WTC11 (cell line): ENCODE results near the gene SLC12A2. TPM values are rescaled to one million over a fixed set of nuclear protein-coding genes. Genes with fewer than 3 reads are reported as not detected.

ENCODE experiments used
- ATAC-seq: fragments of 200-7000 bp; cut with Tn5 transposase; 2 replicates; pipeline ENCODE4 v1.10.0; 2021; ENCODE audit warnings: mild to moderate bottlenecking, moderate library complexity
- CTCF ChIA-PET: fragments of 300-600 bp; sonication (Branson Sonifier 250); formaldehyde crosslinking; loops from one replicate; lab custom pipeline; 2021; ENCODE audit warnings: antibody characterized with exemption; lab: Charles Lee
- POLR2A ChIA-PET: fragments of 350-600 bp; sonication (Branson Sonifier 250); formaldehyde crosslinking; loops from one replicate; lab custom pipeline; 2021; ENCODE audit warnings: antibody characterized with exemption; lab: Charles Lee
- DNase-seq: peaks from one replicate; pipeline ENCODE4 v3.0.0; 2021; ENCODE audit warnings: low spot score
- H3K27ac Mint-ChIP-seq: 2 replicates; pipeline ENCODE4 v1.8.0; 2021; ENCODE audit warnings: mixed read lengths
- H3K27me3 Mint-ChIP-seq: 2 replicates; pipeline ENCODE4 v1.8.0; 2021; ENCODE audit warnings: low read depth, mild to moderate bottlenecking, moderate library complexity, mixed read lengths
- H3K36me3 Mint-ChIP-seq: 2 replicates; pipeline ENCODE4 v1.8.0; 2021; ENCODE audit warnings: mixed read lengths
- H3K4me1 Mint-ChIP-seq: 2 replicates; pipeline ENCODE4 v1.8.0; 2022; ENCODE audit warnings: mixed read lengths
- H3K4me3 Mint-ChIP-seq: 2 replicates; pipeline ENCODE4 v1.8.0; 2021; ENCODE audit warnings: mild to moderate bottlenecking, moderate library complexity, mixed read lengths
- H3K9me3 Mint-ChIP-seq: 2 replicates; pipeline ENCODE4 v1.8.0; 2021; ENCODE audit warnings: mixed read lengths
- ATF1 ChIP-seq: sonication (generic); formaldehyde crosslinking; IDR thresholded peaks from 2 replicates; pipeline ENCODE4 v1.8.1; 2023; ENCODE audit warnings: mild to moderate bottlenecking, moderate library complexity, missing genetic modification reagents
- ATF3 ChIP-seq: sonication (generic); formaldehyde crosslinking; conservative IDR thresholded peaks from 2 replicates; pipeline ENCODE4 v1.8.1; 2022; ENCODE audit warnings: mild to moderate bottlenecking, missing genetic modification reagents
- ATF6 ChIP-seq: sonication (generic); formaldehyde crosslinking; IDR thresholded peaks from 2 replicates; pipeline ENCODE4 v1.8.1; 2023; ENCODE audit warnings: mild to moderate bottlenecking, missing genetic modification reagents
- CBFB ChIP-seq: sonication (generic); formaldehyde crosslinking; IDR thresholded peaks from 2 replicates; pipeline ENCODE4 v1.8.1; 2022; ENCODE audit warnings: mild to moderate bottlenecking, low read depth, missing genetic modification reagents
- CREM ChIP-seq: sonication (generic); formaldehyde crosslinking; IDR thresholded peaks from 2 replicates; pipeline ENCODE4 v1.8.1; 2022; ENCODE audit warnings: mild to moderate bottlenecking, missing genetic modification reagents, moderate library complexity
- E2F1 ChIP-seq: sonication (generic); formaldehyde crosslinking; IDR thresholded peaks from 2 replicates; pipeline ENCODE4 v1.8.0; 2022; ENCODE audit warnings: mild to moderate bottlenecking, missing genetic modification reagents
- EMX1 ChIP-seq: fragments of 250-450 bp; sonication (Bioruptor Pico); IDR thresholded peaks from 2 replicates; pipeline ENCODE4 v1.8.0; 2021; ENCODE audit warnings: mild to moderate bottlenecking
- ESRRA ChIP-seq: sonication (generic); formaldehyde crosslinking; IDR thresholded peaks from 2 replicates; pipeline ENCODE4 v1.8.1; 2022; ENCODE audit warnings: mild to moderate bottlenecking, missing genetic modification reagents, borderline replicate concordance
- ETV6 ChIP-seq: sonication (generic); formaldehyde crosslinking; IDR thresholded peaks from 2 replicates; pipeline ENCODE4 v1.8.1; 2022; ENCODE audit warnings: mild to moderate bottlenecking, missing genetic modification reagents
- MAX ChIP-seq: sonication (generic); formaldehyde crosslinking; IDR thresholded peaks from 2 replicates; pipeline ENCODE4 v1.8.0; 2022; ENCODE audit warnings: mild to moderate bottlenecking, missing genetic modification reagents
- MLX ChIP-seq: sonication (generic); formaldehyde crosslinking; IDR thresholded peaks from 2 replicates; pipeline ENCODE4 v1.8.1; 2023; ENCODE audit warnings: mild to moderate bottlenecking, missing genetic modification reagents, moderate library complexity
- NFE2L1 ChIP-seq: sonication (generic); formaldehyde crosslinking; IDR thresholded peaks from 2 replicates; pipeline ENCODE4 v1.8.1; 2023; ENCODE audit warnings: missing genetic modification reagents
- NFYB ChIP-seq: sonication (generic); formaldehyde crosslinking; conservative IDR thresholded peaks from 2 replicates; pipeline ENCODE4 v1.8.0; 2022; ENCODE audit warnings: low read depth, missing genetic modification reagents
- NR1H2 ChIP-seq: sonication (generic); formaldehyde crosslinking; IDR thresholded peaks from 2 replicates; pipeline ENCODE4 v1.9.0; 2021; ENCODE audit warnings: mild to moderate bottlenecking, moderate library complexity, missing genetic modification reagents
- PREB ChIP-seq: sonication (generic); formaldehyde crosslinking; IDR thresholded peaks from 2 replicates; pipeline ENCODE4 v1.8.1; 2022; ENCODE audit warnings: mild to moderate bottlenecking, missing genetic modification reagents, moderate library complexity, borderline replicate concordance
- PRRX2 ChIP-seq: fragments of 250-450 bp; sonication (Bioruptor Pico); IDR thresholded peaks from 2 replicates; pipeline ENCODE4 v1.8.0; 2021; ENCODE audit warnings: mild to moderate bottlenecking
- SMAD3 ChIP-seq: sonication (generic); formaldehyde crosslinking; IDR thresholded peaks from 2 replicates; pipeline ENCODE4 v1.8.0; 2022; ENCODE audit warnings: missing genetic modification reagents, mild to moderate bottlenecking, borderline replicate concordance
- SP1 ChIP-seq: sonication (generic); formaldehyde crosslinking; conservative IDR thresholded peaks from 2 replicates; pipeline ENCODE4 v1.8.1; 2022; ENCODE audit warnings: missing genetic modification reagents
- ZNF121 ChIP-seq: sonication (generic); formaldehyde crosslinking; IDR thresholded peaks from 2 replicates; pipeline ENCODE4 v1.8.0; 2023; ENCODE audit warnings: missing genetic modification reagents
- ZNF396 ChIP-seq: fragments of 250-450 bp; sonication (Bioruptor Pico); IDR thresholded peaks from 2 replicates; pipeline ENCODE4 v1.8.0; 2021; ENCODE audit warnings: mild to moderate bottlenecking, moderate library complexity, borderline replicate concordance
- ZNF423 ChIP-seq: fragments of 250-450 bp; sonication (Bioruptor Pico); IDR thresholded peaks from 2 replicates; pipeline ENCODE4 v2.1.2; 2022; ENCODE audit warnings: mild to moderate bottlenecking, moderate library complexity
- total RNA-seq: library from RNA; stranded (reverse); gene quantifications from 3 replicates; pipeline ENCODE4 v1.2.3, GENCODE V29; 2021
- TF ChIP-seq, protein P1 (sequence below): fragments of 250-450 bp; sonication (Bioruptor Pico); IDR thresholded peaks from 2 replicates; pipeline ENCODE4 v2.1.2; 2022; ENCODE audit warnings: mild to moderate bottlenecking, moderate library complexity
- TF ChIP-seq, protein P2 (sequence below): sonication (generic); formaldehyde crosslinking; IDR thresholded peaks from 2 replicates; pipeline ENCODE4 v1.8.1; 2022; ENCODE audit warnings: low read depth, mild to moderate bottlenecking, moderate library complexity, missing genetic modification reagents, borderline replicate concordance

Gene SLC12A2
- total RNA-seq, 1 experiment from 2014 or later: 8.4 TPM

GRCh38 chr5:128195316-128195715, 111.8 kb downstream of the SLC12A2 start (continued):
- TF ChIP-seq, protein P1, sequence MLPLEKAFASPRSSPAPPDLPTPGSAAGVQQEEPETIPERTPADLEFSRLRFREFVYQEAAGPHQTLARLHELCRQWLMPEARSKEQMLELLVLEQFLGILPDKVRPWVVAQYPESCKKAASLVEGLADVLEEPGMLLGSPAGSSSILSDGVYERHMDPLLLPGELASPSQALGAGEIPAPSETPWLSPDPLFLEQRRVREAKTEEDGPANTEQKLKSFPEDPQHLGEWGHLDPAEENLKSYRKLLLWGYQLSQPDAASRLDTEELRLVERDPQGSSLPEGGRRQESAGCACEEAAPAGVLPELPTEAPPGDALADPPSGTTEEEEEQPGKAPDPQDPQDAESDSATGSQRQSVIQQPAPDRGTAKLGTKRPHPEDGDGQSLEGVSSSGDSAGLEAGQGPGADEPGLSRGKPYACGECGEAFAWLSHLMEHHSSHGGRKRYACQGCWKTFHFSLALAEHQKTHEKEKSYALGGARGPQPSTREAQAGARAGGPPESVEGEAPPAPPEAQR (CRISPR knock-in tag): no peak
- TF ChIP-seq EMX1 (CRISPR knock-in tag) (no peak), ESRRA (CRISPR knock-in tag) (no peak), MLX (no peak), ATF3 (CRISPR knock-in tag) (no peak), SP1 (CRISPR knock-in tag) (no peak), ATF6 (CRISPR knock-in tag) (no peak)

- H3K27me3 Mint-ChIP-seq: peaks cover 8% of the 10 kb centered on the region
- ChIA-PET POLR2A (no interaction called here), CTCF (no interaction called here)
- TF ChIP-seq, protein P2, sequence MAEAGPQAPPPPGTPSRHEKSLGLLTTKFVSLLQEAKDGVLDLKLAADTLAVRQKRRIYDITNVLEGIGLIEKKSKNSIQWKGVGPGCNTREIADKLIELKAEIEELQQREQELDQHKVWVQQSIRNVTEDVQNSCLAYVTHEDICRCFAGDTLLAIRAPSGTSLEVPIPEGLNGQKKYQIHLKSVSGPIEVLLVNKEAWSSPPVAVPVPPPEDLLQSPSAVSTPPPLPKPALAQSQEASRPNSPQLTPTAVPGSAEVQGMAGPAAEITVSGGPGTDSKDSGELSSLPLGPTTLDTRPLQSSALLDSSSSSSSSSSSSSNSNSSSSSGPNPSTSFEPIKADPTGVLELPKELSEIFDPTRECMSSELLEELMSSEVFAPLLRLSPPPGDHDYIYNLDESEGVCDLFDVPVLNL: no peak
- TF ChIP-seq ETV6 (CRISPR knock-in tag): no peak
- no peak for TF ChIP-seq ZNF423 (CRISPR knock-in tag)
- TF ChIP-seq ATF1 (CRISPR knock-in tag): no peak
- TF ChIP-seq NFYB (CRISPR knock-in tag): no peak
- TF ChIP-seq NFE2L1 (CRISPR knock-in tag): no peak
- TF ChIP-seq SMAD3 (CRISPR knock-in tag): no peak
- no peak for TF ChIP-seq CBFB (CRISPR knock-in tag)
- no peak for TF ChIP-seq ZNF121 (CRISPR knock-in tag)
- TF ChIP-seq PRRX2 (CRISPR knock-in tag): no peak
- no peak for TF ChIP-seq E2F1 (CRISPR knock-in tag)
- no peak for TF ChIP-seq ZNF396
- no peak for TF ChIP-seq CREM (CRISPR knock-in tag)
- no peak for TF ChIP-seq NR1H2
- no peak for TF ChIP-seq PREB
- TF ChIP-seq MLX: no peak
- TF ChIP-seq MAX (CRISPR knock-in tag): no peak
- DNase-seq (no peak), ATAC-seq (no peak)
- no peak overlapping the region for H3K4me3 Mint-ChIP-seq
- H3K4me1 Mint-ChIP-seq: peaks cover 11% of the 10 kb centered on the region
- H3K9me3 Mint-ChIP-seq: no peaks in the 10 kb centered on the region
- H3K36me3 Mint-ChIP-seq: no peaks in the 10 kb centered on the region
- no peak overlapping the region for H3K27ac Mint-ChIP-seq
Observed at GRCh38 chr5:128196080-128196479, 112.5 kb downstream of the SLC12A2 start.
